GM20000 (cell line): ENCODE measurements around the gene RAB15.

Experiments
- DNase-seq: peaks from one replicate; pipeline ENCODE4 v3.0.0; 2012; ENCODE audit warnings: low spot score
- CTCF ChIP-seq: IDR thresholded peaks from 2 replicates; pipeline ENCODE4 v1.5.1; 2012; ENCODE audit warnings: mild to moderate bottlenecking, control low read depth; ENCODE audit errors: extremely low read depth, missing control alignments

The RAB15 gene

GRCh38 chr14:64973026-64973442, 898 bp upstream of the RAB15 start:
- no peak for DNase-seq
- TF ChIP-seq CTCF = no peak

GRCh38 chr14:64971491-64971942, 619 bp downstream of the RAB15 start:
- DNase-seq = no peak
- TF ChIP-seq CTCF = no peak

DNA sequence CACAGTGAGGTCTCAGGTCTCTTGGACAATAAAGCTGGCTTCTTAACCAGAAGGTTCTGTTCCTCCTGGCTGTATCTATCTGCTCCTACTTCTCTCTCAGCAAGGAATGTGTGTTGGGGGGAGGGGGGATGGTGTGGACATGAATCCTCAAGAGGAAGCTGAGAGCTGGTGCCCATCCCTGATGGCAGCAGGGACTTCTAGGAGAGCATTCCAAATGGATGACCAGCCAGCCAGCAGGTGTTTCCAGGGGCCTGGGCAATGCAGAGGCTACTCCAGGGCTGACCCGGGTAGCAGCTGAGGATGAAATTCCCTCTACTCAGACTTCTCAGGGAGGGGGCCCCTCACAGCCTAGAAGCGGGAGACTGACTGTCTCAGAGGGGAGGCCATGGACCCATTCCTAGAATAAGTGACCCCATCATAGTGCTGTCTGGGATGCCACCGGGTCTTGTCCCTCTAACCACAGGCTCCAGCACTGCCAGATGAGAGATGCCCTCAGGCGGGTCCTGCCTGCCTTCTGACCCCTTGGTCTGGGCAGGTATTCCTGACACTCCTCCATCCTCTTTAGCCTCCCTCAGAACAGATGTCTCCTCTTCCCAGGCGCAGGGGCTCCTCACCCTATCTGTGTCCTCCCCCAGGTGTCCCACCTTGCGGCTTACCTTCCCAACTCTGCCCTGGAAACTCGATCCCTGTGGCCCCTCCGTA, 1.2 kb downstream of the RAB15 start:
- DNase-seq = no peak

GRCh38 chr14:64970041-64970440, 2.1 kb downstream of the RAB15 start:
- DNase-seq = no peak
- no peak for TF ChIP-seq CTCF

More for the DNA sequence above, 1.2 kb downstream of the RAB15 start:
- no peak for TF ChIP-seq CTCF

- no peak for DNase-seq
- no peak for TF ChIP-seq CTCF
Measured at GRCh38 chr14:64968651-64969050, 3.5 kb downstream of the RAB15 start.

GRCh38 chr14:64968167-64968566, 4.0 kb downstream of the RAB15 start:
- no peak for DNase-seq
- no peak for TF ChIP-seq CTCF

DNA sequence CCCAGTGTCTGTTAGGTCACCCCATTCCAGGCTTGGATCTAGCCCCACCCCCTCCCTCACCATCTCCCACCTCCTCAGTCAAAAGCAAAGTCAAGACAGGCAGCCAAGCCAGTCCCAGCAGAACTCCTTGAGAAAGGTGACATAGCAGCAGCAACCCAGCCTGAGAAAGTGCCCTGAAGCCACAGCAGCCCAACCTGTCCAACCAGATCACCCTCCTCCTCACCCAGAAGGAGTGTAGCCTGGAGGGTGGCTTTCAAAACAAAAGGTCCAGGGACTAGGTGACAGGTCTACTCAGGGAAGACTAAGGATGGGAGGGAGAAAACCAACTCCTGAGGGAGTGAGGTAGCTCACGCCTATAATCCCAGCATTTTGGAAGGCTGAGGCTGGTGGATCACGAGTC, 5.2 kb downstream of the RAB15 start:
- TF ChIP-seq CTCF = no peak
- no peak for DNase-seq
